GM12872 (cell line): ENCODE results near the gene NDOR1.

ENCODE experiments used
- CTCF ChIP-seq: IDR thresholded peaks from 3 replicates; pipeline ENCODE4 v1.5.1; 2011; ENCODE audit warnings: low read depth, mild to moderate bottlenecking, low read length, moderate library complexity; ENCODE audit not compliant: insufficient read depth

NDOR1 gene

GRCh38 chr9:137253717-137254623 is 48.5 kb downstream of the NDOR1 start:
- TF ChIP-seq CTCF = no peak

GRCh38 chr9:137254624-137255447 is 49.3 kb downstream of the NDOR1 start, which contains the start of gene NELFB:
NELFB (plus strand) TSS chr9:137255327.
- TF ChIP-seq CTCF = no peak

GRCh38 chr9:137255448-137256114 is 50.1 kb downstream of the NDOR1 start:
- TF ChIP-seq CTCF = no peak

GRCh38 chr9:137256362-137256761 is 50.9 kb downstream of the NDOR1 start:
- no peak for TF ChIP-seq CTCF

- no peak for TF ChIP-seq CTCF
These were observed 51.4 kb downstream of the NDOR1 start for GRCh38 chr9:137256856-137257255.

- peak; percentile 25; the same call in 2 of the 3 replicates for TF ChIP-seq CTCF
These were observed 56.8 kb downstream of the NDOR1 start for GRCh38 chr9:137262173-137262908.
